CD4-positive, alpha-beta T cell (primary cell): ENCODE measurements around the gene AK8. TPM values are rescaled to one million over a fixed set of nuclear protein-coding genes. Genes with fewer than 3 reads are reported as not detected.

ENCODE experiments used
- ATAC-seq: fragments of 200-7000 bp; cut with Tn5 transposase; one replicate; pipeline ENCODE4 v1.10.0; 2022; ENCODE audit warnings: mild to moderate bottlenecking; ENCODE audit not compliant: poor library complexity
- CTCF ChIA-PET: fragments of 350-600 bp; sonication (Branson Sonifier 250); formaldehyde crosslinking; loops from one replicate; lab custom pipeline; 2021; ENCODE audit warnings: antibody characterized with exemption, inconsistent platforms; lab: Charles Lee
- POLR2A ChIA-PET: fragments of 350-600 bp; sonication (Branson Sonifier 250); formaldehyde crosslinking; loops from one replicate; lab custom pipeline; 2021; ENCODE audit warnings: antibody characterized with exemption, inconsistent platforms; lab: Charles Lee
- DNase-seq, 14 experiments: peaks; one replicate each; pipeline ENCODE4 v3.0.0-alpha.2; 2013 to 2020; ENCODE audit warnings: mixed read lengths in 2 of 14
- H3K27ac ChIP-seq, 2 donors: one replicate each; pipeline versions ENCODE4 v1.5.1 to v1.7.0; 2013; ENCODE audit warnings: low read length in 2 of 2, low read depth in 1 of 2, mild to moderate bottlenecking in 1 of 2
- H3K27me3 ChIP-seq, 2 experiments: 1 replicate in 1 of 2; 2 replicates in 1 of 2; pipeline versions ENCODE4 v1.6.1 to v1.7.0; 2013; ENCODE audit warnings: low read length in 2 of 2, control low read depth in 1 of 2, mild to moderate bottlenecking in 1 of 2, moderate library complexity in 1 of 2; ENCODE audit not compliant: insufficient read depth in 2 of 2, control insufficient read depth in 1 of 2
- H3K36me3 ChIP-seq: one replicate; pipeline ENCODE4 v1.6.1; 2013; ENCODE audit warnings: low read length, control low read depth; ENCODE audit not compliant: insufficient read depth
- H3K4me1 ChIP-seq: one replicate; pipeline ENCODE4 v1.6.1; 2013; ENCODE audit warnings: low read length, control low read depth; ENCODE audit not compliant: insufficient read depth
- H3K4me3 ChIP-seq: one replicate; pipeline ENCODE4 v1.5.1; 2013; ENCODE audit warnings: mild to moderate bottlenecking, low read length, moderate library complexity
- H3K9me3 ChIP-seq, 2 experiments: 1 replicate in 1 of 2; 2 replicates in 1 of 2; pipeline versions ENCODE4 v1.6.1 to v1.7.0; 2013; ENCODE audit warnings: low read length in 2 of 2, mild to moderate bottlenecking in 2 of 2, control low read depth in 1 of 2, moderate library complexity in 1 of 2; ENCODE audit not compliant: control insufficient read depth in 1 of 2, insufficient read depth in 1 of 2
- H3K27ac Mint-ChIP-seq: one replicate; pipeline ENCODE4 v1.8.0; 2020; ENCODE audit warnings: mixed read lengths
- H3K27me3 Mint-ChIP-seq: one replicate; pipeline ENCODE4 v1.8.0; 2021; ENCODE audit warnings: mixed read lengths
- H3K36me3 Mint-ChIP-seq: one replicate; pipeline ENCODE4 v1.8.0; 2021; ENCODE audit warnings: low read depth, mixed read lengths
- H3K4me1 Mint-ChIP-seq: one replicate; pipeline ENCODE4 v1.8.0; 2021; ENCODE audit warnings: low read depth, mixed read lengths
- H3K4me3 Mint-ChIP-seq: one replicate; pipeline ENCODE4 v1.8.0; 2020; ENCODE audit warnings: mild to moderate bottlenecking, mixed read lengths
- H3K9me3 Mint-ChIP-seq: one replicate; pipeline ENCODE4 v1.8.0; 2020; ENCODE audit warnings: mixed read lengths
- CTCF ChIP-seq: fragments of 200-600 bp; IDR thresholded peaks from one replicate; pipeline ENCODE4 v1.8.0; 2022; ENCODE audit warnings: antibody characterized with exemption, mild to moderate bottlenecking
- intact Hi-C, 2 experiments: fragments of 100-400 bp; cut with DNase I in 1 of 2; cut with micrococcal nuclease in 1 of 2; formaldehyde crosslinking; loops; one replicate each; pipeline versions ENCODE4 v1.15.1 to v1.9.0; 2023 to 2025; cut with DNase I, micrococcal nuclease
- total RNA-seq, 174 experiments: library from RNA in 2 of 174; stranded (reverse) in 2 of 174; gene quantifications; one replicate each; pipeline ENCODE4 v1.2.3 and lab custom pipeline; 2021 to 2026

Gene AK8
- total RNA-seq, 2 experiments from 2014 or later, result not detected

- ChIA-PET CTCF (interaction anchor here (0.9 kb wide), 1 partner anchor 15 kb away, joined by 3 read pairs; no protein-coding TSS in a partner anchor), POLR2A (no interaction called here)
- peaks cover 9% of the 10 kb centered on the region for H3K4me1 ChIP-seq
- ATAC-seq (no peak), DNase-seq (no peak)
- Mint-ChIP-seq H3K36me3 (no peaks in the 10 kb centered on the region), H3K27me3 (no peaks in the 10 kb centered on the region), H3K27ac (no peak overlapping the region), H3K4me1 (peaks cover 4% of the 10 kb centered on the region), H3K9me3 (no peaks in the 10 kb centered on the region), H3K4me3 (no peak overlapping the region)
- no peaks in the 10 kb centered on the region for H3K9me3 ChIP-seq
- no peak for TF ChIP-seq CTCF
- H3K4me3 ChIP-seq, result no peak overlapping the region
- H3K27me3 ChIP-seq, result no peaks in the 10 kb centered on the region
- intact Hi-C loops, result no loop called here
- H3K27ac ChIP-seq, result no peak overlapping the region
- no peaks in the 10 kb centered on the region for H3K36me3 ChIP-seq
Observed at GRCh38 chr9:132886334-132886725, 8.2 kb upstream of the AK8 start.

DNA sequence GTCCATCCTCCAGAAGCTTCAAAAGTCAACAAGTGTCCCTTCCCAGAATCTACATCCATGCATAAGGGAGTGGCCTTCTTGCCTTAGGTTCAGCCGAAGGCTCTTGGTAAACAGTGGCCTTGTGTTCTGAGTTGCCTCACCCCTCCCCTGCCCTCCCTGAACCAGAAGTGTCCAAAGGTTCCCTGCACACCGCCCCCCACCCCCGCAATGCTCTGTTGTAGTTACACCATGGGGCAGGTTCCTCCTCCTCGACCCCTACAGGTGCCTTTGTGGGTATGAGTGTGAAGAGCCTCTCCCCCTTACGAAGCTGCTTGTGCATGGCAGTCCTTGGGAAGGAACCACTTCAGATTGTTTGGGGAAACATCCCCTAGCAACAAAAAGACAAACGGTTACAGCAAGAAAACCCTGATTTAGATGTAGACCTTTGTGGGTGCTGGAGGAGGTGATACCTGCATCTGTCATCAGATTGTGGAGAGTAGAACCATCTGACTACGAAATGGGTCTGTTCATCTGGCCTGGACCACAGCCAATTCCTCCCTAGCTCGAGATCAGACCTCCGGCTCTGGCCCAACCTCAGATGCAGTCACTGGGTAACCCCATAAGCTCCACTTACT, 7.7 kb upstream of the AK8 start:
- Histone ChIP-seq H3K9me3 (no peaks in the 10 kb centered on the region), H3K4me3 (no peak overlapping the region), H3K27me3 (no peaks in the 10 kb centered on the region), H3K4me1 (peaks cover 9% of the 10 kb centered on the region), H3K36me3 (no peaks in the 10 kb centered on the region), H3K27ac (no peak overlapping the region)
- no peak for TF ChIP-seq CTCF
- POLR2A ChIA-PET, result no interaction called here
- Mint-ChIP-seq H3K4me1 (peaks cover 4% of the 10 kb centered on the region), H3K4me3 (no peak overlapping the region), H3K27ac (no peak overlapping the region), H3K27me3 (no peaks in the 10 kb centered on the region), H3K9me3 (no peaks in the 10 kb centered on the region), H3K36me3 (no peaks in the 10 kb centered on the region)
- intact Hi-C loops, result no loop called here
- ATAC-seq (no peak), DNase-seq (no peak)
- CTCF ChIA-PET, result interaction anchor here (0.7 to 0.9 kb wide), 2 partner anchors 16 to 300 kb away, joined by 3 read pairs; no protein-coding TSS in a partner anchor

DNA sequence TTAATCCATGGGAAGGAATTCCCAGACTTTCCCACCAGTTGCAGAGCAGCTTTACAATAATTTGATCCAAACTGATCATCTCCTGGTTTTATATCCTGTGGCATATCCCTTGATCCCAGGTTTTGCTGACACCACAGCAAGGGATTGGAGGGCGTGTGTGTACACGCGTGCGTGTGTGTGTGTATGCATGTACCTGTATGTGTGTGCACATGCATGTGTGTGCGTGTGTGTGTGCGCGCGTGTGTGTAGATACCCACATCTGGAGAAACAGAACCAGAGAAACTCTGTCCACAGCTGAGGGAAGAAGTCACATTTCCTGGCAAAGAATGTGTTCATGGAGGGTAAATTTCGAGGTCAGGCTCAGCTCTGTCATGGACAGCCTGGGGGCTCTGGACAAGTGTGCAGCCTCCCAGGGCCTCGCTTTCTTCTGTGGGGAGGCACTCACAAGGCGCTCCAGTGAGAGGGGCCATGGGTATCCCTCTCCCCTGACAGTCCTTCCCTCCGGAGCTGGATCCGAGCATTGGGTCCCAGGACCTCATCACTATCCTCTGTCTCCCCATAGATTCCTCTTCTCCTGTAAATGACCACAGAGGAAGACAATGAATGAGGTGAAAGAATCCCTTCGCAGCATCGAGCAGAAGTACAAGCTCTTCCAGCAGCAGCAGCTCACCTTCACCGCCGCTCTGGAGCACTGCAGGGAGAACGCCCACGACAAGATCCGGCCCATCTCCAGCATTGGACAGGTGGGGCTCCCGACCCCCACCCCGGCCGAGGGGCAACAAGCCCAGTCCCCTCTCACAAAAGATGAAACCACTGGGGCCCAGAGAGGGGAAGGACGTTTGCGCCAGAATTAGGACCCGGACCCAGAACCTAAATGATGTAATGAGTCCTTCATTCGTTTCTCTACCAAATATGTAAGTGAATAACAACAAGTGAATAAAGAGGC, 5.5 kb upstream of the AK8 start:
- no peak for TF ChIP-seq CTCF
- Histone ChIP-seq H3K27me3 (no peaks in the 10 kb centered on the region), H3K4me1 (peaks cover 13% of the 10 kb centered on the region), H3K27ac (no peak overlapping the region), H3K4me3 (no peak overlapping the region), H3K36me3 (no peaks in the 10 kb centered on the region), H3K9me3 (no peaks in the 10 kb centered on the region)
- ChIA-PET POLR2A (no interaction called here), CTCF (no interaction called here)
- Mint-ChIP-seq H3K27me3 (no peaks in the 10 kb centered on the region), H3K9me3 (no peaks in the 10 kb centered on the region), H3K36me3 (peaks cover 5% of the 10 kb centered on the region), H3K27ac (no peak overlapping the region), H3K4me3 (no peak overlapping the region), H3K4me1 (peaks cover 14% of the 10 kb centered on the region)
- ATAC-seq (no peak), DNase-seq (no peak)
- intact Hi-C loops, result no loop called here
